GM18858 (cell line): Measurements from ENCODE around the gene TRAF7.
A peak's percentile ranks its signal among the peaks of the same experiment; 100 is the strongest.
"Not testable (repeated sequence)": the region's sequence is repeated elsewhere in the genome, so short reads cannot be mapped to it uniquely, and the experiment has no call there.

Experiments used
- ATAC-seq: cut with Tn5 transposase; IDR thresholded peaks from one replicate; pipeline ENCODE4 v1.9.1; 2021; ENCODE audit not compliant: unreplicated experiment

TRAF7 gene

DNA sequence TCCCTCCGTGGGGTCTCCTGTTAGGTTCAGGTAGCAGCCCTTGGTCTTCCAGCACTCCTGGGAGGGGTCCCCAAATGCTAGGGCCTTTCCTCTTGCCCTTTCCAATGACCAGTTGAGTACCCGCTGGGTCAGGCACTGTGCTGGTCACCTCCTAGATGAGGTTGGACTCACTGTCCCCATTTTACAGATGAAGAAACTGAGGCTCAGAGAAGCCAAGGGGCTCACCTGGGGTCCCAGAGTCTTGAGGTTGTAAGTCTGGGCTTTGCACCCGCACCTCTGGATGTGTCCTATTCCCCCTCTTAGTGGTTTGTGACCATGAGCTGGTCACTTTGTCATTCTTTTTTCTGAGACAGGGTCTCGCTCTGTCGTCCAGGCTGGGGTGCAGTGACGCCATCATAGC lies 42.2 kb downstream of the TRAF7 start:
- ATAC-seq, result no peak

DNA sequence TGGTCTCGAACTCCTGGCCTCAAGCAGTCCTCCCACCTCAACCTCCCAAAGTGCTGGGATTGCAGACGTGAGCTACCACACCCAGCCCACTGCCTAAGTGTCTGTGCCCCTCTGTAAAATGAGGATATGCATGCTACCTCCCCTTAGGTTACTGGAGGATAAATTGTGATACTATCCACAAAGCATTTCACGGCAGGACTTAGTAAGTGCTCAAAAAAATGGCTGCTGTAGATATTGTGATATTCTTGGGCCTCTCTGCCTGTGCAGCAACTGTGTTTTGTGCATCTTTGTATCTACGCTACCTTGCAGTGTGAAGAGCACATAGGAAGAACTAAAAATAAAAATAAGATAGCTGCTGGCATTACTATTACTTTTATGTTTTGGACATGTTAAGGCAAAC lies 42.7 kb downstream of the TRAF7 start:
- no peak for ATAC-seq

DNA sequence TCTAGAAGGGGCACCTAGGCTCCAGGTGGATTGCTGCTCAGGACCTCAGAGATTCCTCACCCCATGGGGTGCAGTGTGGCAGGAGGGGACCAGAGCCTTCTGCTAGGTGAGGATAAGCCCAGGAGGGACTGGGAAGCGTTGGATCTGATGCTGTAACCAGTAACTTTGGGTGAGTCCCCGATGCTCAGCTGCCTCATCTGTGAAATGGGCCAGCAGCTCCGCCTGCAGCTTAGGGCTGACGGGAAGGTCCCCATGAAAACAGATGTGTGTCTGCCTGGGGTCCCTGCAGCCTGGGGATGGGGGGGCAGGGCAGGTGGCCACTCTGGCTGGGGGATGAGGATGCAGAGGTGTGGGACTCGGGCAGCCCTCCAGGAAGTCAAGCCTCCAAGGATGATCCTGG lies 43.5 kb downstream of the TRAF7 start:
- ATAC-seq, result no peak

DNA sequence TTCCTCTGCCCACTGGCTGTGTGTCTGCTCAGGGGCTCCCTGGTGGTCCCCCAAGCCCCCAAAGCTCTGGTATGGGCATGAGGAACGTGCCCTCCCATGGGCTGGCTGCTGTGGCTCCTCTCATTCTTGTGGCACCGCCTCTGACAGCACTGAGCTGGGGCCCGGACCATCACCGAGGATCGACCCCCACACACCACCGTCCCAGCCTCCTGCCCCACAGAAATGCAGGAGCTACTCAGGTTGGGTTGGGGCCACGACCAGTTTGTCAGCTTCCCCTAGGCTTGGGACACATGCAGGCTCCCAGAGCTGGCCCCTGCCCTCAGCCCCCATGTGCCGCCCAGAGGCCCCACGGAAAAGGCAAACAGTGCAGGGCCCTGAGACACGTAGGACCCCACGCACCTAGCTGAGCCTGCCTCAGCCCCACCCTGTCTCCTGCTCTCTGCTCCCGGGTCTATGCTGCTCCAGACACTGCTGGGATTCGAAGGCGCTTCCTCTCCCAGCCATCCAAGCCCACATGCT lies 44.1 kb downstream of the TRAF7 start:
- ATAC-seq, result no peak

DNA sequence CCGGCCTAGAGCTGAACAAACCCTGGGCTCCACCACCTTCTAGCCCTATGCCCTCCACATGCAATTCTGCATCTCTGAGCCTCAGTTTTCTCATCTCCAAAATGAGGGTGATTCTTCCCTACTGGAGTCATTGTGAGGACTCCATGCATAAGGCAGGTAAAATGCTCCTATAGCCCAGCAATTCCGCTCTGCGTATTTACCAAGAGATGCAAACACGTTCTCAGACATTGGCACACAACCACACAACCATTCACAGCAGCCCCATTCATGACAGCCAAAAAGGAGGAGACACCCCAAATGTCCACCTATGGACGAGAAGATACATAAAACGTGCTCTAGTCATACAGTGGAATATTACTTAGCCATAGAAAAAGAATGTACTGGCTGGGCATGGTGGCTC lies 44.7 kb downstream of the TRAF7 start:
- ATAC-seq, result no peak

DNA sequence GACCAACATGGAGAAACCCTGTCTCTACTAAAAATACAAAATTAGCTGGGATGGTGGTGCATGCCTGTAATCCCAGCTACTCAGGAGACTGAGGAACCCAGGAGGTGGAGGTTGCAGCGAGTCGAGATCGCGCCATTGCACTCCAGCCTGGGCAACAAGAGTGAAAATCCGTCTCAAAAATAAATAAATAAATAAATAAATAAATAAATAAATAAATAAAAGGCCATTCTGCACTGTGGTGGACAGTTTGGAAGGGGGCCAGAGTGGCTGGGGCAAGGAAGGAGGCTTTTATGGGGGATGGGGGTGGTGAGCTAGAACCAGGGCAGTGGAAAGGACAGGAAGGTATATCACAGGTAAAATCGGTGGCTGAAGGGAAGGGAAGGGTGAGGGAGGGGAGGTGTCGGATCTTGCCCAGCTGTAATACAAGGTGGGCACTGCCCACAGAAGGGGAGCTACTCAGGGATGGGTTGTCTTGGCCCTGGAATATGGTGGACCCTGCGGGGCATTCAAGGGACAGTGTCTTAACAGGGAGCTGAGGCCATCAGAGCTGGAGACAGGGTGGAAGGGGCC lies 47.6 kb downstream of the TRAF7 start:
- ATAC-seq, result not testable (repeated sequence)

DNA sequence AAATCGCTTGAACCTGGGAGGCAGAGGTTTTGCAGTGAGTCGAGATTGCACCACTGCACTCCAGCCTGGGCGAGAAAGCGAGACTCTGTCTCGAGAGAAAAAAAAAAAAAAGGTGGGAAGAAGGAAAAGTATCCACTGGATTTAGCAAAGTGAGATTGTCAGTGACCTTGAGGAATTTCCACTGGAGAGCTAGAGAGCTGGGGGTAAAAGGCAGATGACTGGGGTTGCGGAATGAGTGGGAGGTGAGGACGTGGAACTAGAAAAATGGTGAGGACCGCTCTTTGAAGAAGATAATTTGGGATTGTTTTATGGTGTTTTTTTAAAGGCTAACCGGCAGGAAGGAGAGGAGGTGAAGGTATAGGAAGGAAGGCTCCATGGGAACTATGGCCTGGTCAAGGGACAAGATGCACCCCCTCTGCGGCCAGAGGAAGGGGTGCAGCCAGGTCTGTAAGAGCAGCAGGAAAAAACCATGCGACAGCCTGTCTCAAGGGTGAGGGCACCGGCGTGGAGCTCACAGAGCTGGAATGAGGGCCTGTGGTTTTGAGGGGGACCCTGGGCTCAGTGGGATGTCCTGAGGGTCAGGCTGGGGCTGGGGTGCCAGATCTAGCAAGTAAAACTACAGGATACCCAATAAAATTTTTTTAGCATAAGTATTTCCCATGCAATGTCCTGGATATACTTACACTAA lies 49.0 kb downstream of the TRAF7 start:
- no peak for ATAC-seq

DNA sequence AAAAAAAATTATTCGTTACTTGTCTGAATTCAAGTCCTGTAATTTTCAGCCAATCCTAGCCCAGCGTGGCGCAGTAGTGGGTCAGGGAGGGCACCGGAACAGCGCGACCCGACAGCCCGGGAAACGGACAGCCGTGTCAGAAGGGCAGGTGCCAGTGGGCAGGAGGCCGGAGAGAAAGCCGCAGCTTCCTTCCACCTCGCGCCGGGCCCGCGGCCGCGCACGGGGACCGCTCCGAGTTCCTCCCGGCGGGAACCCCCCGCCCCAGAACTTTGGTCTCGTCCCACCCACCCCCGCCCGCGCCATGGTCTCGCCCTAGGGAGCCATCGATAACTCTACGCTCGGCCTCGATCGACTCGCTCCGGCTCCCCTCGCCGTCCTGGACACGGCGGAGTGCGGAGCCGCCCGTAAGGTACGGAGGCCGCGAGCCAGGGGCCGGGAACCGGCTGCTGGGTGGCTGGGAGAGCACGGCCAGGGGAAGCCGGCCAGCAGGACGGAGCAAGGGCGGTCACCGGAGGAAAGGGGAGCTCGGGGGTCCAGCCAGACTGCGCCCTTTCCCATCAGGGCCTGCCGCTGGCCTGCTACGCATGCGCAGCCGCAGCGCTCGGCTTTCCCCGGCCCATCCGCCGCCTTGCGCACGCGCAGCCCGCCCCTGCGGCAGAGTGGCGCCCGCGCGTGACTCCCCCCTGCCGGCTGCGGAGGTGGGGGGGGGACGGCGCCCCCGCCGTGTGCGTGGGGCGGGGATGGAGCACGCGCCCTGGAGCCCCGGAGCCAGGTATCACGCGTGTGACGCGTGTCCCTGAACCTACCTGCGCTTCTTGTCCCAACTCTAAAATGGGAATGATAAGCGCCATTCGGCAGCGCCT lies 49.8 kb downstream of the TRAF7 start, which contains the start of gene MLST8:
MLST8 (plus strand) TSS at position 351 of the 863 bp plus-strand sequence. CDS start 632 bp downstream, outside the sequence.
- ATAC-seq, result peak; percentile 63

DNA sequence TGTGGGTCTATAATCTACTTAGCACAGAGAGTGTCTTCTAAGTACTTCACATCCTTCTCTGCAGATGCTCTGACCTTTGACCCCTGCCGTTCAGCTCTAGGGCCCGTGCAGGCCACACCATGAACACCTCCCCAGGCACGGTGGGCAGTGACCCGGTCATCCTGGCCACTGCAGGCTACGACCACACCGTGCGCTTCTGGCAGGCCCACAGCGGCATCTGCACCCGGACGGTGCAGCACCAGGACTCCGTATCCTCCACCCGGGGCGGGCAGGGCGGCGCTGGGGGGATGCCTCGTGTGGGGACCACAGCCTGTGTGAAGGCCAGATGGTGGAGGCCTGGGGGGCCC lies 50.4 kb downstream of the TRAF7 start:
- peak; percentile 5 for ATAC-seq

DNA sequence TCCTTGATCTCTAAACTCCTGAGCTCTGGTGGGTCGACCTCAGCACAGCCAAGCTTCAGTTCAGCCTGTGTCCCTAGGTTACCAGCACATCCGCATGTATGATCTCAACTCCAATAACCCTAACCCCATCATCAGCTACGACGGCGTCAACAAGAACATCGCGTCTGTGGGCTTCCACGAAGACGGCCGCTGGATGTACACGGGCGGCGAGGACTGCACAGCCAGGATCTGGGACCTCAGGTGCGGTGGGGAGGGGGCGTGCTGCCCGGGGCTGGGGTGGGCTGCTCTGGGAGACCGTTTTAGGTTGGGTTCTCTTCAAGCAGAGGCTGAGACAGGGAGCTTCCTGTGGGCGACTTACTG lies 50.8 kb downstream of the TRAF7 start:
- no peak for ATAC-seq

DNA sequence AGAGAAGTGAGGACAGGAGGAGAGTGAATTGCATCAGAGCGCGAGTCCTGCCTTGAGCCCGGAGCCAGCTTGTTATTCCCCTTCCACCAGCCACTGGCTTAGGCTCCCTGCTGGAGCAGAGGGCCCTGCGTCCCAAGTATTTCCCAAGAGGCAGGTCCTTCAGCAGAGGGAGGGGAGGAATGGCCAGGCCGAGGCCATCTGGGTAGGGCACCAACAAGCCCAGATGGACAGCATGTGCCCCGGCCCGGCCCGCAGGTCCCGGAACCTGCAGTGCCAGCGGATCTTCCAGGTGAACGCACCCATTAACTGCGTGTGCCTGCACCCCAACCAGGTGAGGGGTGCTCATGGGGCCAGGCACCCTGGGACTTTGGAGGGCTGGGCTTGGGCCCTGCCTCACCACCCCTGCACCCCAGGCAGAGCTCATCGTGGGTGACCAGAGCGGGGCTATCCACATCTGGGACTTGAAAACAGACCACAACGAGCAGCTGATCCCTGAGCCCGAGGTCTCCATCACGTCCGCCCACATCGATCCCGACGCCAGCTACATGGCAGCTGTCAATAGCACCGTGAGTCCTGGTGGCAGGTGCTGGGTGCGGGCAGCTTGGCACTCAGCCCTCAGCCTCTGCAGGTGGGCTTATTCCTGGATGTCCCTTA lies 51.3 kb downstream of the TRAF7 start:
- no peak for ATAC-seq

DNA sequence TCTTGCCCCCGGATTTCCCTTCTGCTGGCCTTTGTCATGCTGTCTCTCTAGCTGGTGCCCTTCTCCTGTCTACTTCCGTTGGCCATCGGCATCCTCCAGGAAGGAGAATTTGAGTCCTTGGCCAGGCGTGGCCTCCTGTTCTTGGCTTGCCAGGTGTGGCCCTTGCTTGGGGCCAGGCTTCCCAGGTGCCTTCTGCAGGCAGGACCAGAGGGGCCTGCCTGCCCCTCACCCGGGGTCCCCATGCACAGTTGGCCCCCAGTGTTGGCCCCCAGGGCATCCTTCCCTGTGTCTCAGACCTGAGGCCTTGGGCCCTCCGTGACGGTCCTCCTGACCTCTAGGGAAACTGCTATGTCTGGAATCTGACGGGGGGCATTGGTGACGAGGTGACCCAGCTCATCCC lies 52.3 kb downstream of the TRAF7 start:
- ATAC-seq, result no peak

DNA sequence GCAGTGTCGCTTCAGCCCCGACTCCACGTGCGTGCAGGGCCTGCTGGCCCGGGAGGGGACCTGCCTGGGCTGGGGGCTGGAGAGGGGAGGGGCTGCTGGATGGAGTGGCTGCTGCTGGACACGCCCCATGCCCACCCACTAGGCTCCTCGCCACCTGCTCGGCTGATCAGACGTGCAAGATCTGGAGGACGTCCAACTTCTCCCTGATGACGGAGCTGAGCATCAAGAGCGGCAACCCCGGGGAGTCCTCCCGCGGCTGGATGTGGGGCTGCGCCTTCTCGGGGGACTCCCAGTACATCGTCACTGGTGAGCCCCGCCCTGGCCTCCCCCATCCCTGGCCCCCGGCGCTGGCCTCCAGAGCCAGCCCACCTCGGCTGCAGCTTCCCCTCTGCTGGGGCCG lies 52.7 kb downstream of the TRAF7 start:
- ATAC-seq, result no peak

DNA sequence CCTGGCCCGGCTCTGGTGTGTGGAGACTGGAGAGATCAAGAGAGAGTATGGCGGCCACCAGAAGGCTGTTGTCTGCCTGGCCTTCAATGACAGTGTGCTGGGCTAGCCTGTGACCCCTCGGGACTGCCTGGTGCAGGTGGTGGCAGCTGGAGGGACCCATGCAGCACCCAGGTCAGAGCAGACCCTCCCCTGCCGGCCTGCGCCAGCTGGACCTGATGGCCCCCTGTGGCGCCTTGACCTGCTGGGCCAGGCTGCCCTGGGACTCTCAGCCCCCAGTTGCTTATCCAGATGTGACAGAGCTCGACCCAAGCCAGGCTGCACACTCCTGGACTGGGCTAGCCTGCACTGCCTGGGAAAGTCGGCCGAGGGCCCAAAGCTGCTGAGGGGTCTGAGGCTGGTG lies 53.2 kb downstream of the TRAF7 start:
- ATAC-seq, result no peak

DNA sequence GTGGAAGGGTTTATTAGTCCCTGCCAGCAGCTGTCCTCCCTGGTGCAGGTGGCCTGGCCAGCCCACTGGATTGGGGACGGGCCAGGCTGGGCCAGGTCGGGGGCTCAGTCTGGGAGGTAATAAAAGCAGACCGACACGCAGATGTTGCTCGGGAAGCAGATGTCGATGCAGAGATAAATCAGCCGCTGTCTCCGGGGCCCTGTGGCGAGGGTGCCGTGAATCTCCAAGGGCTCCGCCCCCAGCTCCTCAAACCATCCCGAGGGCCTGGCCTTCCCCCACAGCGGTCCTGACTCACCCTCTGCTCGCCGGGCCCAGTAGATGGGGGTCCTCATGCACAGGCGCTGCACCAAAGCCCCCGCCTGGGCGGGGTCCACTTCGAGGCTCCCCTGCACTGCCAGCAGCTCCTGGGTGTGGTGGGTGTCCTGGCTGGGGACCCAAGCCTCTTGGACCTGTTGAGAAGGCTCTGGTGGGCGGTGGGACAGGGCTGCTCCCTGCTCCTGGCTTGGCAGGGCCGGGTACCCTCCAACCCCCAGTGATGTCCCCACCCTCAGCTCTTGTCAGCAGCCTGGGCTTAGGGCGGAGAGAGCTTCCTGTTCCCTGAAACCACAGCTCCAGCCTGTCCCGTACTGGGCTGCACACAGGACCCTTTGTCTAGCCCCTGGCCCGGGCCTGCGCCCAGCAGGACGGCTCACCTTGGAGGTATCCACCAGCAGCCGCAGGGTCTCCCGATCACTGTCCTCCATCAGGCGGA lies 53.9 kb downstream of the TRAF7 start:
- no peak for ATAC-seq

DNA sequence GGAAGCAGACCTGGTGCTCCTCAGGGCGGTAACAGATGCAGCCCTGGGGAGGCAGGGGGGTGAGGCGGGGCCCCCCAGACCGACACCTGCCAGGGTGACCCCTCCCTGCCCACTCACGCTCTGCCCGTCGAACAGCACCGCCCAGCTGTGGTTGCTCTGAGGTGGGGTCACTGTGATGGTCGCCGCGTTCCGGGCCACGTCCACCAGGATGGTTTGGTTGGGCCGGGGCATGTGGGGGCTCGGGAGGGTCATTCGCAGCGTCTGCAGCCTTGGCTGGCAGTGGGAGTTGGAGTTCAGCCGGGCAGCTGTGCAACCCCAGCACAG lies 54.4 kb downstream of the TRAF7 start:
- ATAC-seq, result no peak

DNA sequence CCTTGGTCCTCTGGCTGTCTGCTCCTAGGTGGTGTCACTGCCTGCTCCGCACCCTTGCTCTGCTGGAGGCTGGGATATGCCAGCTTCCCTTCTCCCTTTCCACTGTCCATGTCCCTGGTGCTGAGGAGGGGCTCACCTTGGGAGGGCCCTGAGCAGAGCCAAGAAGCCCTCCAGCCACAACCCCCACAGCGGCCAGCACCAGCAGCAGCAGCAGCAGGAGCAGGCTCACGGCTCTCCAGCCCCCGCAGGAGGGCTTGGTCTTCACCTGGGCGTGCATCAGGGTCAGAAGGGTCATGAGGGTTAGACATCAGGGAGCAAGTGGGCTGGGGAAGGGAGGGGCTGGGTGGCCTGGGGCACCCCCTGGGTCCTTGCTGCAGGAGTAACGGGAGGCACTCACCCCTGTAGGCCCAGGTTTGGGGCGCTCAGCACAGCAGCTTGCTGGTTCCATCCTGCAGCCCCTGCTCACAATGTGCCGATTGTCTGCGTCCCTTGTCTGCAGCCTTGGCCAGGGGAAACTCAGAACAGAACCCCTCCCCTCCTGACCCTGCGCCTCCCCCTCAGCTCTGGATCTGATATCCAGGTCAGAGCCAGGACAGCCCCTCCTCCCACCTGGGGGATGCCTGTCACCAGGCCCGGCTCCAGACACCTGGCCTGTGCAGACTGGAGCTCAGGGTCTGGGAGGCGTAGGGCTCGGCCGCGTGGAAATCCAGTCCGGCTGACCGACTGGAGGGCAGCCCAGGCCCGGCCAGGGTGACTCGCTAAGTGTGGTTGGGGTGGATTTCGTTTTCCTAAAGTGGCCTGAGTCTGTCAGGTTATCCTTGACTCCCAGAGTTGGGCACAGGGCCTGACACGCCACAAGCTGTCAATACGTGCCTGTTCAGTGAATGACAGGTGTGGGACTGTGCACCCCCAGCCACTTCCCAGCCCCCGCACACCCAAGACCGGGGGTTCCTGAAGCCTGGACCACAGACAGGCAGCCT lies 55.1 kb downstream of the TRAF7 start, which contains the start of gene BRICD5:
BRICD5 (minus strand) TSS at position 478 of the 980 bp plus-strand sequence; CDS start at position 448, 30 bp downstream.
- no peak for ATAC-seq

DNA sequence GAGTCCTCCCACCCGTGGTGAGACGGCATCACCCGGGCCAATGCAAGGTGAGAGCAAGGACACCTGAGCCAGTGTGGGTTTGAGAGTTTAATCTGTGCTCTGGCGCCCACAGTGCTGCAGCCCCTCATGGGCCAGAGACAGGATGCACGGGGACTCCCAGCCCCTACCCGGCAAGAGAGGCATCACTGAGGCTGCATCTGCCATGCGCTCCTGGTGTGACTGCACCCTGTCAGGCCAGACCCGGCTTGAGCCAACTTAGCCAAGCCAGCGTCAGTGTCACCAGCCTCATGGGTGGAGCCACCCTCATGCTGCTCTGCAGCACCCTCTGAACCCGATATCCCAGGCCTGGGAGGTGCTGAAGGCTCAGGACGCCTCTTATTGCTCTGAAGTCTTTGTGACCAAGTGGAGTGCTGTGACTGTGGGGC lies 56.4 kb downstream of the TRAF7 start:
- no peak for ATAC-seq
